Spleen (tissue), 11 donors: ENCODE data around the gene ARF3. TPM values are rescaled to one million over a fixed set of nuclear protein-coding genes. Genes with fewer than 3 reads are reported as not detected.
A peak's percentile ranks its signal among the peaks of the same experiment; 100 is the strongest.

Experiments
- DNase-seq: peaks from one replicate; pipeline ENCODE4 v3.0.0-alpha.2; 2020
- H3K27ac ChIP-seq, 8 donors: fragments of 200-600 bp; sonication (generic) in 7 of 8; 1 replicate in 4 of 8; 2 replicates in 4 of 8; pipeline versions ENCODE4 v1.5.0 to v1.8.0; 2016 to 2021; ENCODE audit warnings: inconsistent platforms in 4 of 8, mild to moderate bottlenecking in 4 of 8, moderate library complexity in 1 of 8
- H3K27me3 ChIP-seq, 7 donors: fragments of 200-600 bp; sonication (generic) in 6 of 7; replicated peaks in 1 of 7; 1 replicate in 4 of 7; 2 replicates in 3 of 7; pipeline versions ENCODE4 v1.5.0 to v1.8.0; 2016 to 2021; ENCODE audit warnings: inconsistent platforms in 3 of 7, mild to moderate bottlenecking in 1 of 7
- H3K36me3 ChIP-seq, 6 donors: fragments of 200-600 bp; sonication (generic) in 5 of 6; 1 replicate in 4 of 6; 2 replicates in 2 of 6; pipeline versions ENCODE4 v1.5.0 to v1.8.0; 2016 to 2021; ENCODE audit warnings: inconsistent platforms in 2 of 6
- H3K4me1 ChIP-seq, 6 donors: fragments of 200-600 bp; sonication (generic) in 5 of 6; 1 replicate in 3 of 6; 2 replicates in 3 of 6; pipeline versions ENCODE4 v1.5.0 to v1.8.0; 2016 to 2021; ENCODE audit warnings: inconsistent platforms in 3 of 6
- H3K4me3 ChIP-seq, 8 donors: fragments of 200-600 bp; sonication (generic) in 7 of 8; 1 replicate in 4 of 8; 2 replicates in 4 of 8; pipeline versions ENCODE4 v1.5.0 to v1.8.0; 2016 to 2021; ENCODE audit warnings: inconsistent platforms in 4 of 8, mild to moderate bottlenecking in 4 of 8, moderate library complexity in 2 of 8
- H3K9me3 ChIP-seq, 8 donors: fragments of 200-600 bp; sonication (generic) in 7 of 8; 1 replicate in 4 of 8; 2 replicates in 4 of 8; pipeline versions ENCODE4 v1.5.0 to v1.8.0; 2016 to 2021; ENCODE audit warnings: inconsistent platforms in 4 of 8
- POLR2A ChIP-seq, 3 donors: fragments of 450-650 bp; IDR thresholded peaks; one replicate each; pipeline ENCODE4 v1.5.1; 2017; ENCODE audit warnings: antibody characterized with exemption in 3 of 3, mild to moderate bottlenecking in 1 of 3
- POLR2AphosphoS5 ChIP-seq, 3 donors: sonication (generic); formaldehyde crosslinking; IDR thresholded peaks; one replicate each; pipeline ENCODE4 v1.5.1; 2017; ENCODE audit warnings: antibody characterized with exemption in 3 of 3
- WGBS, 5 donors: extraction: QIAGEN DNeasy Blood & Tissue Kit in 3 of 5; methylation state at CpG; one replicate each; pipeline versions ENCODE4 v1.1.5 to v1.1.7; 2013 to 2018; 5-methylcytosine and 5-hydroxymethylcytosine counted together
- intact Hi-C: fragments of 100-400 bp; cut with DNase I; formaldehyde crosslinking; loops from one replicate; pipeline ENCODE4 v1.15.0; 2023; ENCODE audit warnings: low total_unique reads
- polyA plus RNA-seq, 3 donors: library from polyadenylated mRNA; stranded (reverse); fragments of 200-250 nt; gene quantifications; one replicate each; pipeline ENCODE4 v1.2.1, GENCODE V29; 2013
- small RNA-seq, 4 donors: library from RNA; depleted of rRNA; stranded (forward); fragments of <200 nt; gene quantifications; one replicate each; pipeline ENCODE3, GENCODE V24; 2016
- total RNA-seq, 7 donors: library from RNA; depleted of rRNA in 3 of 7; stranded (reverse); fragments of >200 nt in 3 of 7; fragmentation: NEBNext Ultra II Directional in 4 of 7; extraction: Animal tissue kit (Norgen Biotek cat#: 25700) in 4 of 7; gene quantifications; one replicate each; pipeline versions ENCODE4 v1.1.0 to v1.2.1, GENCODE V29; 2016 to 2021
- TF ChIP-seq, protein P1 (sequence below), 11 experiments: fragments of 200-600 bp in 7 of 11; fragments of 450-650 bp in 4 of 11; sonication (generic) in 4 of 11; IDR thresholded peaks in 8 of 11; conservative IDR thresholded peaks in 3 of 11; 1 replicate in 7 of 11; 2 replicates in 4 of 11; pipeline versions ENCODE4 v1.4.0 to v1.8.0; 2016 to 2021; ENCODE audit warnings: antibody characterized with exemption in 11 of 11, inconsistent platforms in 4 of 11, mild to moderate bottlenecking in 1 of 11
- donor health status: healthy with polysubstance abuse.
- donor health status: DM: no; HTN: no; CAD: no; lungs with moderate emphysema.
- donor health status: DM: no; HTN: no; CAD: no.
- donor health status: Bipolar disorder and iron deficiency.
- donor health status: healthy.
- donor health status: DM: no; HTN: no; CAD: no.
- donor health status: DM: yes; HTN: yes; CAD: no.

The ARF3 gene
- total and polyA plus RNA-seq, 10 donors: 22.2 to 152 (median 80.5) TPM

DNA sequence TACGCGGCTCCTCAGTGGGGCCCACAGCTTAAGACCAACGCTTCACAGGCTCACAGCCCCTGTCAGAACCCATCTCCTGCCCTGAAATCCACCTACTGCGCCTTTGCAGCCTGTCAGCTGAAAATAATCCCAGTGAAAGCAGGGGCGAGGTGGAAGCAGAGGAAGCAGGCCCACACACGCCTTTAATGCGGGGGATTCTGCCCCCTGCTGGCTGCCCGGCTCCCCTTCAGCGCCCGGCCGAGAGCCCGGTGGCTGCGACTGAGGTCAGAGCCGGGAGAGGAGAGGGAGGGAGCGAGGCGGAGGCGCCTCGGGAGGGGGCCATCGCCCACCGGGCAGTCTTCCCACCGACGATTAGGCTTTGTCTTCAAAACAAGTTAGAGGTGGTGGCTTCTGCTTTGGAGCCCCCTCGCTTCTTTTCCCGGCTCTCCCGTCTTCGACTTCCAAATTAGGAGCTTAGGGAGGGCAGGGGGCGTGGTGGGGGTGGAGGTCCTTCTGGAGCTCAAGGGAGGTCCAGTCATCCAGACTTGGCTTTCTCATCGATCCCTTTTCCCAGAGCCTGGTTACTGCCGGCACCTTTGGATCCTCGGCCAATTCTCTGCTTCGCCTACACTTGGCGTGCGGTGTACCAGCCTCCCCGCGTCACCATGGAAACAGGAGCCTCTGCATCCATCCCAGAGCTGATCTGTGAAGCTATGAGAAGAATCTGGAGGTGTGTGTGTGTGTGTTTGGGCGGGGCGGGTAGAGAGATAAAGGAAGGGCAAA is 66.4 kb downstream of the ARF3 start:
- WGBS, 5 donors: 8 to 9% (median 9%) methylated on average over 34 to 37 of the region's 37 CpGs

DNA sequence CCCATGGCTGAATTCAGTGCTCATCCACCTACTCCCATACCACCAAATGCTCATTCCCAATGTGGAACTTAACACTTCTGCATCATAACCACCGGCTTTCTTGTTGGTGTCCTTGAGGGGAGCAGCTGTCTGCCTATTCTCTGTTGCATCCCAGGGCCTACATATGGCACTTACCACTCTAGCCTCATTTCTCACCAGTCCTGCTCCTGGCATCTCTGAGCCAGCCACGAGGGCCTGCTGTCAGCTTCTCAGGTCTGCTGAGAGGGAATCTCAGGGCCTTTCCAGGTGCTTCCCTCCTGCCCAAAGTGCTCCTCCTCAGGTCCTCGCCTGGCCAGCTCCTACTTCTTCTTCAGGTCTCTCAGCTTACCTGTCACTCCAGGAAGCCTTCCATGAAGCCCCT is 67.6 kb downstream of the ARF3 start:
- no peak for DNase-seq
- no peak overlapping the region for H3K27ac ChIP-seq
- WGBS, 5 donors: 74 to 94% (median 79%) methylated on average over 3 of the region's 3 CpGs
- intact Hi-C loops: loop anchor here (2.0 kb wide), 1 partner anchor 37 kb away; the partner anchor contains the start of gene DDX23
- TF ChIP-seq POLR2A (IDR thresholded peaks at IDR 0.05): no peak
- no peak for TF ChIP-seq POLR2AphosphoS5 (IDR thresholded peaks at IDR 0.05)
- TF ChIP-seq, protein P1, sequence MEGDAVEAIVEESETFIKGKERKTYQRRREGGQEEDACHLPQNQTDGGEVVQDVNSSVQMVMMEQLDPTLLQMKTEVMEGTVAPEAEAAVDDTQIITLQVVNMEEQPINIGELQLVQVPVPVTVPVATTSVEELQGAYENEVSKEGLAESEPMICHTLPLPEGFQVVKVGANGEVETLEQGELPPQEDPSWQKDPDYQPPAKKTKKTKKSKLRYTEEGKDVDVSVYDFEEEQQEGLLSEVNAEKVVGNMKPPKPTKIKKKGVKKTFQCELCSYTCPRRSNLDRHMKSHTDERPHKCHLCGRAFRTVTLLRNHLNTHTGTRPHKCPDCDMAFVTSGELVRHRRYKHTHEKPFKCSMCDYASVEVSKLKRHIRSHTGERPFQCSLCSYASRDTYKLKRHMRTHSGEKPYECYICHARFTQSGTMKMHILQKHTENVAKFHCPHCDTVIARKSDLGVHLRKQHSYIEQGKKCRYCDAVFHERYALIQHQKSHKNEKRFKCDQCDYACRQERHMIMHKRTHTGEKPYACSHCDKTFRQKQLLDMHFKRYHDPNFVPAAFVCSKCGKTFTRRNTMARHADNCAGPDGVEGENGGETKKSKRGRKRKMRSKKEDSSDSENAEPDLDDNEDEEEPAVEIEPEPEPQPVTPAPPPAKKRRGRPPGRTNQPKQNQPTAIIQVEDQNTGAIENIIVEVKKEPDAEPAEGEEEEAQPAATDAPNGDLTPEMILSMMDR (IDR thresholded peaks at IDR 0.05 in 8 of 11, conservative IDR thresholded peaks at IDR 0.05 in 3 of 11): no peak
- no peaks in the 10 kb centered on the region for H3K36me3 ChIP-seq
- H3K4me1 ChIP-seq: peaks cover 6 to 11% (median 9%) of the 10 kb centered on the region in 6 donors
- no peaks in the 10 kb centered on the region for H3K9me3 ChIP-seq
- no peak overlapping the region for H3K4me3 ChIP-seq
- H3K27me3 ChIP-seq: peaks cover 0 to 34% (median 17%) of the 10 kb centered on the region in 7 donors

More for the DNA sequence above, 66.4 kb downstream of the ARF3 start:
- Histone ChIP-seq H3K4me3 (peak overlapping the region in 3 of 8 donors; percentile 13 to 45 (median 14)), H3K27ac (no peak overlapping the region), H3K4me1 (peaks cover 6 to 11% (median 9%) of the 10 kb centered on the region in 6 donors), H3K27me3 (peaks cover 0 to 40% (median 17%) of the 10 kb centered on the region in 7 donors), H3K9me3 (no peaks in the 10 kb centered on the region), H3K36me3 (no peaks in the 10 kb centered on the region)
- peak; percentile 90 for DNase-seq
- intact Hi-C loops: loop anchor here (2.0 kb wide), 1 partner anchor 38 kb away; the partner anchor contains the start of gene DDX23
- TF ChIP-seq, protein P1 (IDR thresholded peaks at IDR 0.05 in 8 of 11, conservative IDR thresholded peaks at IDR 0.05 in 3 of 11): peak; percentile 83 to 97 (median 91)
- TF ChIP-seq POLR2A (IDR thresholded peaks at IDR 0.05): no peak
- TF ChIP-seq POLR2AphosphoS5 (IDR thresholded peaks at IDR 0.05): peak in 2 of 3 donors; percentile 46 to 64

Small RNA genes within 50 kb of the gene (small RNA-seq; reads per million reads assigned to genes)
- gene AC073610.1: 0 reads per million in 4 donors
- gene RNU6-600P: 0 reads per million in 4 donors
- 0 reads per million in 4 donors for gene RNU6-940P

Other genes starting within 250 kb of the ARF3 start
- 10 to 100 TPM; 30.3 to 53.4 (median 40.9) TPM for gene CCNT1, start 240.8 kb downstream of the ARF3 start, total RNA-seq
- 1 to 10 TPM; 4.0 to 5.7 (median 4.8) TPM for gene CCNT1, start 240.8 kb downstream of the ARF3 start, polyA plus RNA-seq
- 10 to 100 TPM; 10.3 to 20.4 (median 14.4) TPM for gene ADCY6, start 168.4 kb downstream of the ARF3 start, total RNA-seq
- gene ADCY6, start 168.4 kb downstream of the ARF3 start, polyA plus RNA-seq: 1 to 10 TPM; 1.6 to 5.7 (median 2.3) TPM
- gene CACNB3, start 139.0 kb downstream of the ARF3 start, total RNA-seq: 10 to 100 TPM in 3 of 7 donors, 1 to 10 TPM in 4; 4.7 to 16.1 (median 8.4) TPM
- 1 to 10 TPM; 2.5 to 4.6 (median 4.3) TPM for gene CACNB3, start 139.0 kb downstream of the ARF3 start, polyA plus RNA-seq
- 100 to 1,000 TPM in 3 of 7 donors, 10 to 100 TPM in 4; 71.7 to 104 (median 91.7) TPM for gene DDX23, start 105.3 kb downstream of the ARF3 start, total RNA-seq
- 10 to 100 TPM; 33.1 to 54.9 (median 49.2) TPM for gene DDX23, start 105.3 kb downstream of the ARF3 start, polyA plus RNA-seq
- gene RND1, start 91.6 kb downstream of the ARF3 start, total RNA-seq: 1 to 10 TPM in 5 of 7 donors, under 1 TPM in 2; 0.69 to 3.0 (median 1.5) TPM
- gene RND1, start 91.6 kb downstream of the ARF3 start, polyA plus RNA-seq: under 1 TPM; 0.65 to 0.93 (median 0.86) TPM
- 10 to 100 TPM; 27.8 to 73.8 (median 43.2) TPM for gene FKBP11, start 32.0 kb downstream of the ARF3 start, total RNA-seq
- gene FKBP11, start 32.0 kb downstream of the ARF3 start, polyA plus RNA-seq: 10 to 100 TPM; 31.8 to 49.8 (median 37.9) TPM
- 1 to 10 TPM in 6 of 7 donors, under 1 TPM in 1; 0.59 to 2.9 (median 2.0) TPM for gene WNT10B, start 14.2 kb upstream of the ARF3 start, total RNA-seq
- gene WNT10B, start 14.2 kb upstream of the ARF3 start, polyA plus RNA-seq: 1 to 10 TPM; 2.5 to 5.4 (median 4.6) TPM
- gene WNT1, start 20.8 kb upstream of the ARF3 start, total RNA-seq: under 1 TPM in 3 of 7 donors, not detected in 4; 0.23 to 0.52 (median 0.41) TPM
- gene WNT1, start 20.8 kb upstream of the ARF3 start, polyA plus RNA-seq: under 1 TPM in 1 of 3 donors, not detected in 2; 0.06 TPM
- gene DDN, start 41.9 kb upstream of the ARF3 start, total RNA-seq: 1 to 10 TPM in 1 of 7 donors, under 1 TPM in 5, not detected in 1; 0.15 to 2.0 (median 0.40) TPM
- gene DDN, start 41.9 kb upstream of the ARF3 start, polyA plus RNA-seq: under 1 TPM; 0.09 to 0.64 (median 0.42) TPM
- gene PRKAG1, start 61.3 kb upstream of the ARF3 start, total RNA-seq: 10 to 100 TPM; 40.2 to 47.2 (median 44.6) TPM
- gene PRKAG1, start 61.3 kb upstream of the ARF3 start, polyA plus RNA-seq: 10 to 100 TPM; 34.1 to 41.4 (median 39.8) TPM
- gene KMT2D, start 103.3 kb upstream of the ARF3 start, total RNA-seq: 100 to 1,000 TPM; 115 to 172 (median 163) TPM
- gene KMT2D, start 103.3 kb upstream of the ARF3 start, polyA plus RNA-seq: 10 to 100 TPM in 1 of 3 donors, 1 to 10 TPM in 2; 5.1 to 42.1 (median 6.0) TPM
- 1 to 10 TPM; 2.0 to 4.3 (median 2.5) TPM for gene RHEBL1, start 112.5 kb upstream of the ARF3 start, total RNA-seq
- gene RHEBL1, start 112.5 kb upstream of the ARF3 start, polyA plus RNA-seq: 1 to 10 TPM; 3.9 to 6.7 (median 5.5) TPM
- gene DHH, start 137.3 kb upstream of the ARF3 start, total RNA-seq: 1 to 10 TPM in 3 of 7 donors, under 1 TPM in 4; 0.33 to 2.6 (median 0.79) TPM
- gene DHH, start 137.3 kb upstream of the ARF3 start, polyA plus RNA-seq: under 1 TPM; 0.09 to 0.74 (median 0.59) TPM
- 100 to 1,000 TPM in 2 of 7 donors, 10 to 100 TPM in 5; 60.3 to 108 (median 85.8) TPM for gene LMBR1L, start 153.4 kb upstream of the ARF3 start, total RNA-seq
- gene LMBR1L, start 153.4 kb upstream of the ARF3 start, polyA plus RNA-seq: 10 to 100 TPM; 44.1 to 78.0 (median 61.2) TPM
- 100 to 1,000 TPM; 326 to 706 (median 476) TPM for gene TUBA1B, start 173.9 kb upstream of the ARF3 start, total RNA-seq
- gene TUBA1B, start 173.9 kb upstream of the ARF3 start, polyA plus RNA-seq: 100 to 1,000 TPM; 231 to 582 (median 476) TPM
- gene TUBA1A, start 231.6 kb upstream of the ARF3 start, total RNA-seq: 100 to 1,000 TPM in 2 of 7 donors, 10 to 100 TPM in 5; 47.2 to 120 (median 71.7) TPM
- 10 to 100 TPM; 52.0 to 68.5 (median 66.4) TPM for gene TUBA1A, start 231.6 kb upstream of the ARF3 start, polyA plus RNA-seq